ENCODE data around the gene ZDHHC14.

GRCh38 chr6:157613011-157613522, 232.1 kb downstream of the ZDHHC14 start:
- TF ChIP-seq CTCF (IDR thresholded peaks at IDR 0.05) = no peak
- no peak for TF ChIP-seq EP300 (IDR thresholded peaks at IDR 0.05)
